Activated effector memory CD4-positive, alpha-beta T cell treated with anti-CD3 and anti-CD28 coated beads, Interleukin-2, amount 50 U/mL, for 16 hours (primary cell): ENCODE measurements around the gene LIFR.
"Not testable (repeated sequence)": the region's sequence is repeated elsewhere in the genome, so short reads cannot be mapped to it uniquely, and the experiment has no call there.

Experiments
- DNase-seq: peaks from one replicate; pipeline ENCODE4 v3.0.0-alpha.2; 2020

LIFR gene

GRCh38 chr5:38582293-38582974 is 26.0 kb upstream of the LIFR start:
- no peak for DNase-seq

- DNase-seq, result no peak
Observed at GRCh38 chr5:38581597-38581996, 25.2 kb upstream of the LIFR start.

GRCh38 chr5:38579105-38579504 is 22.7 kb upstream of the LIFR start:
- no peak for DNase-seq

- DNase-seq, result no peak
Observed at GRCh38 chr5:38576961-38577684, 20.7 kb upstream of the LIFR start.

- no peak for DNase-seq
Observed at GRCh38 chr5:38576442-38576841, 20.0 kb upstream of the LIFR start.

- DNase-seq, result no peak
Observed at GRCh38 chr5:38575476-38575875, 19.0 kb upstream of the LIFR start.

GRCh38 chr5:38574009-38574408 is 17.6 kb upstream of the LIFR start:
- no peak for DNase-seq

- DNase-seq, result no peak
Observed at GRCh38 chr5:38573521-38573920, 17.1 kb upstream of the LIFR start.

- DNase-seq, result no peak
Observed at GRCh38 chr5:38569180-38569579, 12.7 kb upstream of the LIFR start.

- DNase-seq, result not testable (repeated sequence)
Observed at GRCh38 chr5:38567306-38567705, 10.9 kb upstream of the LIFR start.

GRCh38 chr5:38563624-38564023 is 7.2 kb upstream of the LIFR start:
- DNase-seq, result no peak

- no peak for DNase-seq
Observed at GRCh38 chr5:38562444-38563210, 6.2 kb upstream of the LIFR start.

GRCh38 chr5:38559428-38559827 is 3.0 kb upstream of the LIFR start:
- no peak for DNase-seq

GRCh38 chr5:38557792-38558191 is 1.3 kb upstream of the LIFR start:
- DNase-seq, result no peak

GRCh38 chr5:38557308-38557710 is 863 bp upstream of the LIFR start:
- DNase-seq, result no peak

GRCh38 chr5:38556088-38556598 is 303 bp downstream of the LIFR start:
- DNase-seq, result no peak

- DNase-seq, result no peak
Observed at GRCh38 chr5:38555354-38556087, 925 bp downstream of the LIFR start.

GRCh38 chr5:38554861-38555260 is 1.6 kb downstream of the LIFR start:
- no peak for DNase-seq

GRCh38 chr5:38554403-38554802 is 2.0 kb downstream of the LIFR start:
- no peak for DNase-seq

- no peak for DNase-seq
Observed at GRCh38 chr5:38553001-38553521, 3.4 kb downstream of the LIFR start.

- DNase-seq, result no peak
Observed at GRCh38 chr5:38551030-38552017, 5.1 kb downstream of the LIFR start.
